Measurements from ENCODE around the gene AMPD3.

- TF ChIP-seq EZH2phosphoT487 (IDR thresholded peaks at IDR 0.05; ENCODE audit: low read length) (no peak), CTCF (IDR thresholded peaks at IDR 0.05; ENCODE audit: low read length) (no peak)
Observed at GRCh38 chr11:10439924-10440323, 15.1 kb upstream of the AMPD3 start.

Data from MM.1S (cell line).